ENCODE results near the gene XXYLT1.

DNA sequence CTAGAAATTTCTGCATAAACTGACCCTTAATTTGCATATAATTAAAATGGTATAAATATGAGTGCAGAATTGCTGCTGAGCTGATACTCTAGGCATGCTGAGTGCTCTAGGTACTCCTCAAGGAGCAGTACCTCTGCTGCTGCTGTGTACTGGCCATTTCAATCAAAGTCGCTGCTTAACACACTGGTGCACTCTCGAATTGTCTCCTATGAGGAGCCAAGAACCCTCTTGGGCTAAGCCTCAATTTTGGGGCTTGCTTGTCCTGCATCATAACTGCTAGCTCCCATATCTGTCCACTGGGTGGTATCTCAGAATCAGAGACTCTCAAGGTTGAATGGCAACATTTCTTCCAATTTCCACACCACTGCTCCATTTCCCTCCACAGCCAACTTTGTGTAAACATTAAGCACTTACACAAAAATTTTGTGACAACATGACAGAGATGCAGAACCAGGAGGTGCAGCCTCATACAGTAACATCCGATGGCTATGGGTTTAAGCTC lies 82.5 kb downstream of the XXYLT1 start:
- TF ChIP-seq CTCF (IDR thresholded peaks at IDR 0.05): no peak
- TF ChIP-seq POLR2A (IDR thresholded peaks at IDR 0.05): no peak
